Measurements from ENCODE around the gene FMO2. TPM values are rescaled to one million over a fixed set of nuclear protein-coding genes. Genes with fewer than 3 reads are reported as not detected.
"Not testable (repeated sequence)": the region's sequence is repeated elsewhere in the genome, so short reads cannot be mapped to it uniquely, and the experiment has no call there.

The FMO2 gene
- total RNA-seq, 1 donor from 2014 or later = not detected

DNA sequence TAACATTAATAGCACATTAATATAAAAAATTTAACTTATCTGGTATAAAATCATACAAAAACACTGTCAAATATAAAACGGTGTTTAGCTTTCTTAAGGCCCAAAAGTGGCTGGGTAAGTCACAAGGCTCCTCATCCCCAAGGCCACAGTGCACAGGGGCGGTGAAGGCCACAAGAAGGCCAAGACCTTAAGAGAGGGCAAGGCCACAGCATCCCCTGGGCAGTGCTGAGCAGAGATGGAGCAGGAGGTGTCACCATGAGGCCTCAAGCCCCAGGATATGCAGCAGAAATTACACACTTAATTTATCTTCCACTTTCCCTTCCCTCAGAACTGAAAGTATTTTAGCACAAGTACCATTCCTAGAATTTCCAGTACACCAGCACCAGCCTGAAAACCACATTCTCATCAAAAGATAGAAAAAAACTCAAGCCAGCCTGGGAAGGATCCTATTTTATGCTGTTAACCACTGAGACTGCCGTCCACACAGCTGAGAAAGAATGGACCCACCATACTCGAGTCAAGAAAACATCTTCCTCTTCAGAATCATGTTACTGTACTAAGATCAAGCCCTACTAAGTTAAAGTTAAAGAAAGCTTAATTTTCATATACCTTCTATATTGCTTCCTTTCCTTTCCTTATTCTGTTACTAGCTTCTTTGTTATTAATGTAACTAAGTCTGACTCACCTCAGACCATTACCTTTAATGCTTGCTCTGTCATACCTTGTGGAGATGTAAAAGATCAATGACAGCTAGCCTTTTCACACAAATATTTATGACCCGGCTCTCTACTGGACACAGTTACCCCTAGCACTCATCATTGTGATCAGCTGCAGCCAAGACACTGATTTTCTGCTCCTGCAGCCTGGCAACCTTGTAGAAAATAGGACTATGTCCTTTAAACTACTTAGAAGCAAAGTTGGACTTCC, 36.8 kb downstream of the FMO2 start:
- Mint-ChIP-seq H3K27ac (ENCODE audit: unreplicated experiment) (no peak overlapping the region), H3K9me3 (ENCODE audit: unreplicated experiment) (peaks cover 5% of the 10 kb centered on the region), H3K4me1 (ENCODE audit: unreplicated experiment) (peaks cover 27% of the 10 kb centered on the region), H3K27me3 (ENCODE audit: unreplicated experiment) (peaks cover 3% of the 10 kb centered on the region), H3K36me3 (ENCODE audit: low read depth, unreplicated experiment) (no peaks in the 10 kb centered on the region), H3K4me3 (ENCODE audit: unreplicated experiment) (no peak overlapping the region)
- TF ChIP-seq CTCF (IDR thresholded peaks at IDR 0.05; ENCODE audit: unreplicated experiment) = no peak
- no peak for DNase-seq (ENCODE audit: low spot score)

DNA sequence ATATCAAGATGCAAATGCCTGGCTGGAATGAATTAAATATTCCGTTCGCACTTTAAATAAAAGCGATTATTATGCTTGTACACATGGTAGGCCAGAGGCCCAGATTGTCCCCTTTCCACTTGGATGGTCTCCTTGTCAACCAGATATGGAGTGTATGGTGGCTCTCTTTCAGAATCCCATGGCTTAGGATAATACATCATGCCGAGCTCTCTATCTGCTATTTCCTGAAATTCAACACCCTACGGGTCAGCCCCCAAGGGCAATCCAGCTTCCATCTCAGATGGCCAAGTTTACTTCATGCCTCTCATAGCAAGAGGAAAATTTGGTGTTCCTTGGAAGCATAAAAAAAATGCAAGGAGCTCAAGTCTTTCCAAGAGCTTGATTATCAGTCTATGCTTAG, 37.8 kb downstream of the FMO2 start:
- TF ChIP-seq CTCF (IDR thresholded peaks at IDR 0.05; ENCODE audit: unreplicated experiment) = no peak
- Mint-ChIP-seq H3K4me3 (ENCODE audit: unreplicated experiment) (no peak overlapping the region), H3K27me3 (ENCODE audit: unreplicated experiment) (peaks cover 3% of the 10 kb centered on the region), H3K27ac (ENCODE audit: unreplicated experiment) (no peak overlapping the region), H3K4me1 (ENCODE audit: unreplicated experiment) (peaks cover 27% of the 10 kb centered on the region), H3K9me3 (ENCODE audit: unreplicated experiment) (peaks cover 5% of the 10 kb centered on the region), H3K36me3 (ENCODE audit: low read depth, unreplicated experiment) (no peaks in the 10 kb centered on the region)
- DNase-seq (ENCODE audit: low spot score) = no peak

DNA sequence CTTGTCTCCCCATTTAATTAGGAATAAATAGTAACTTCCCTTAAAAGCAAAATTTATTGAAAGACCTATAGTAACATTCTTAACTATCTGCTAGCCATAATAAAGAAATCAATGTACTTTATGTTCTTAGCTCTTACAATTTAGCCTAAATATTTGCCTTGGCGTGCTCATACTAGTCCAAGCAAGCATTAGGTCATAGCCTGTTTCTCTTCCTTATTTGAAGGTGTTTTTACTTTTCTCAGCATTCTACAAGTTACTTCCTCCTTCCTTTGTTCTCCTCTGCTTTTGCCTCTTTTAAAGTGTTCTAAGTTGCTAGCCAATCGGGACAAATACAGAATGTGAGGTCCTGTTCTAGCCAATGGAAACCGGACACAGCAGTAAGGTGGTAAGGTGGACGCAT, 39.2 kb downstream of the FMO2 start:
- not testable (repeated sequence) for H3K4me3 Mint-ChIP-seq (ENCODE audit: unreplicated experiment); H3K9me3 Mint-ChIP-seq (ENCODE audit: unreplicated experiment); DNase-seq (ENCODE audit: low spot score); H3K36me3 Mint-ChIP-seq (ENCODE audit: low read depth, unreplicated experiment); H3K27me3 Mint-ChIP-seq (ENCODE audit: unreplicated experiment); H3K27ac Mint-ChIP-seq (ENCODE audit: unreplicated experiment)
- H3K4me1 Mint-ChIP-seq (ENCODE audit: unreplicated experiment) = peaks cover 24% of the 10 kb centered on the region

- no peak overlapping the region for H3K4me3 Mint-ChIP-seq (ENCODE audit: unreplicated experiment)
These were observed 41.8 kb downstream of the FMO2 start for GRCh38 chr1:171226747-171227370.

GRCh38 chr1:171231326-171231725, 46.2 kb downstream of the FMO2 start:
- no peak for TF ChIP-seq CTCF (IDR thresholded peaks at IDR 0.05; ENCODE audit: unreplicated experiment)
- Mint-ChIP-seq H3K9me3 (ENCODE audit: unreplicated experiment) (no peaks in the 10 kb centered on the region), H3K4me1 (ENCODE audit: unreplicated experiment) (no peaks in the 10 kb centered on the region), H3K27me3 (ENCODE audit: unreplicated experiment) (no peaks in the 10 kb centered on the region), H3K27ac (ENCODE audit: unreplicated experiment) (no peak overlapping the region), H3K4me3 (ENCODE audit: unreplicated experiment) (no peak overlapping the region), H3K36me3 (ENCODE audit: low read depth, unreplicated experiment) (no peaks in the 10 kb centered on the region)
- no peak for DNase-seq (ENCODE audit: low spot score)

More at GRCh38 chr1:171226747-171227370, 41.8 kb downstream of the FMO2 start:
- Mint-ChIP-seq H3K27me3 (ENCODE audit: unreplicated experiment) (no peaks in the 10 kb centered on the region), H3K36me3 (ENCODE audit: low read depth, unreplicated experiment) (no peaks in the 10 kb centered on the region), H3K9me3 (ENCODE audit: unreplicated experiment) (no peaks in the 10 kb centered on the region), H3K27ac (ENCODE audit: unreplicated experiment) (no peak overlapping the region), H3K4me1 (ENCODE audit: unreplicated experiment) (peaks cover 7% of the 10 kb centered on the region)
- peak; percentile 42 for DNase-seq (ENCODE audit: low spot score)
- peak; percentile 71 for TF ChIP-seq CTCF (IDR thresholded peaks at IDR 0.05; ENCODE audit: unreplicated experiment)

All from endothelial cell (in vitro differentiated cells).